GM21576 (cell line): ENCODE measurements around the gene TMED5.
"Not testable (repeated sequence)": the region's sequence is repeated elsewhere in the genome, so short reads cannot be mapped to it uniquely, and the experiment has no call there.

Experiments
- ATAC-seq: cut with Tn5 transposase; IDR thresholded peaks from one replicate; pipeline ENCODE4 v1.9.1; 2021; ENCODE audit warnings: mild to moderate bottlenecking, moderate library complexity; ENCODE audit not compliant: unreplicated experiment

Gene TMED5

DNA sequence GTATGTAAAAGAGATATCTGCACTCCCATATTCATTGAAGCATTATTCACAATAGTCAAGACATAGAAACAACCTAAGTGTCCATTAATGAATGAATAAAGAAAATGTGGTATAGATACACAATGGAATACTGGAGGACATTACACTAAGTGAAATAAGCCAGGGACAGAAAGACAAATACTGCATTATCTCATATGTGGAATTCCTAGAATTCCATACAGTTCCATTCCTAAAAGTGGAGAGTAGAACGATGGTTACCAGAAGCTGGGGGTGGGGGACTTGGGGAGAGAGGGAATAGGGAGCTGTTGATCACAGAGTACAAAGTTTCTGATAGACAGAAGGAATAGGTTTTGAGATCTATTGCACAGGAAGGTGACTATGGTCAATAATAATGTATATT is 7.4 kb downstream of the TMED5 start:
- no peak for ATAC-seq

DNA sequence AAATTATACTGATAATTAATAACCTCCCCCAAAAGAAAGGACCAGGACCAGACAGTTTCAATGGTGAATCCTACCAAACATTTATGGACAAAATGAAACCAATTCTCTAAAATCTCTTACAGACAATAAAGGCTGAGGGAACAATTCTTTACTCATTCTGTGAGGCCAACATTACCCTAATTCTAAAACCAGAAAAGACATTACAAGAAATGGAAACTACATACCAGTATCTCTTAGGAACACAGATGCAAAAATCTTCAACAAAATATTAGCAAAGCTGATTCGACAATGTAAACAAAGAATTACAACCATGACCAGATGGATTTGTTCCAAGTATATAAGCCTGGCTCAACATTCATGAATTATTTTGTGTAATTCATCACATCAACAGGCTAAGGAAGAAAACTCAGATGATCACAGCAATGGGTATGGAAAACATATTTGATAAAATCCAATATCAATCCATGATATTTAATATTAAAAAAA is 8.6 kb downstream of the TMED5 start:
- ATAC-seq, result no peak

DNA sequence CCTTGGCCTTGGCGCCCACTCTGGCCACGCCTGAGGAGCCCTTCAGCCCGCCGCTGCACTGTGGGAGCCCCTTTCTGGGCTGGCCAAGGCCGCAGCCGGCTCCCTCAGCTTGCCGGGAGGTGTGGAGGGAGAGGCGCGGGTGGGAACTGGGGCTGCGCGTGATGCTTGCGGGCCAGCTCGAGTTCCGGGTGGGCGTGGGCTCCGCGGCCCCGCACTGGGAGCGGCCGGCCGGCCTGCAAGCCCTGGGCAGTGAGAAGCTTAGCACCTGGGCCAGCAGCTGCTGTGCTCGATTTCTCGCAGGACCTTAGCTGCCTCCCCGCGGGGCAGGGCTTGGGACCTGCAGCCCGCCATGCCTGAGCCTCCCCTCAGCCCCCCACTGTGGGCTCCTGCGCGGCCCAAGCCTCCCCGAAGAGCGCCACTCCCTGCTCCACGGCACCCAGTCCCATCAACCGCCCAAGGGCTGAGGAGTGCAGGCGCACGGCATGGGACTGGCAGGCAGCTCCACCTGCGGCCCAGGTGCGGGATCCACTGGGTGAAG is 10.0 kb downstream of the TMED5 start:
- not testable (repeated sequence) for ATAC-seq

DNA sequence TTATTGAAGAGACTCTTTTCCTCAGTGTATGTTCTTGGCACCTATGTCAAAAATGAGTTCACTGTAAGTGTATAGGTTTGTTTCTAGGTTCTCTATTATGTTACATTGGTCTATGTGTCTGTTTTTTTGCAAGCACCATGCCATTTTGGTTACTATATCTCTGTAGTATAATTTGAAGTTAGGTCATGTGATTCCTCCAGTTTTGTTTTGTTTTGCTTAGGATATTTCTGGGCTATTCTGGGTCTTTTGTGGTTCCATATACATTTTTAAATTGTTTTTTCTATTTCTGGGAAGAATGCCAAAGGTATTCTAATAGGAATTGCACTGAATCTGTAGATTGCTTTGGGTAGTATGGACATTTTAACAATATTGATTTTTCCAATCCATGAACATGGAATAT is 13.2 kb downstream of the TMED5 start:
- no peak for ATAC-seq

DNA sequence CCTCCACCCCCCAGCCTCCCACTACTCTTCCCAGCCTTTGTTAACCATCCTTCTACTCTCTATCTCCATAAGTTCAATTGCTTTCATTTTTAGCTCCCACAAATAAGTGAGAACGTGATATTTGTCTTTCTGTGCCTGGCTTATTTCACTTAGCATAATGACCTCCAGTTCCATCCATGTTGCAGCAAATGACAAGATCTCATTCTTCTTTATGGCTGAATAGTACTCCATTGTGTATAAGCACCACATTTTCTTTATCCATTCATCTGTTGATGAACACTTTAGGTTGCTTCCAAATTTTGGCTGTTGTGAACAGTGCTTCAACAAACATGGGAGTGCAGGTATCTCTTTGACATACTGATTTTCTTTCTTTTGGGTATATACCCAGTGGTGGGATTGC is 14.3 kb downstream of the TMED5 start:
- ATAC-seq, result not testable (repeated sequence)

DNA sequence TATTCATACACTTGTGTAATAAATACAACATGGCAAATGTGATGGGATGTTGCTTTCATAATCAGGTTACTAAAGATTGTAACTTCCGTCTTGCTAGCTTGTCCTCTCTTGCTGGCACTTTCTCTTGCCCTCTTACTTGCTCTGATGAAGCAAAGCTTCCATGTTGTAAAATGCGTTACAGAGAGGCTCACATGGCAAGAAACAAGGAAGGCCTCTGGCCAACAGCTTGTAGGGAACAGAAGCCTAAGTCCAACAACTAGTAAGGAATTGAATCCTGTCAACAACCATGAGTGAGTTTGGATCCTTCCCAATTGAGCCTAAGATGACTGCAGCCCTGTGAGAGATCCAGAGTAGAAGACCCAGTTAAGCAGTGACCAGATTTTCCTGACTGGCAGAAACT is 15.4 kb downstream of the TMED5 start:
- no peak for ATAC-seq

DNA sequence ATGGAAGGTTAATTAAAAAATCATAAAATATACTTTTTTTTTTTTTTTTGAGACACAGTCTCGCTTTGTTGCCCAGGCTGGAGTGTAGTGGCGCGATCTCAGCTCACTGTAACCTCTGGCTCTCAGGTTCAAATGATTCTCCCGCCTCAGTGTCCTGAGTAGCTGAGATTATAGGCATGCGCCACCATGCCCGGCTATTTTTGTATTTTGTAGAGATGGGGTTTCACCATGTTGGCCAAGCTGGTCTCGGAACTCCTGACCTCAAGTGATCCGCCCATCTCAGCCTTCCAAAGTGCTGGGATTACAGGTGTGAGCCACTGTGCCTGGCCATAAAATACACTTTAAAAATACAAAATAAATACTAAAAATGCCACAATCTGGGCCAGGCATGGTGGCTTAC is 16.9 kb downstream of the TMED5 start:
- not testable (repeated sequence) for ATAC-seq

DNA sequence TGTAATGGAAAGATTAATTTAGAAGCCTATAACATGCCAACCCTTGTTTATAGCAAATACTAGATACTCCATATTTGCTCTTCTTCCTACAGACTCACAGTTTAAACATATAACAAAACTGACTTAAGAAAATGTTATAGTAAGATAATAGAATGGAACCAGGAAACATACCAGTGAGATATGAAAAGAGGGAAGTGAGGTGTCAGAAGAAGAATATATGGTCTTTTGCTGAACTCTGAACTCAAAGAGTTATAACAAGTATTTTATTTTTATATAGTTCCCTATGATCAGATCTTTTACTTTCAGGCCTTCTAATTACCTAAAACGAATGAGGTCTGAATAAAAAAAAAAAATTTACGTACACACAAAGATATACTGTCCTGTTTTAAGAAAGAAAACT is 20.9 kb downstream of the TMED5 start:
- ATAC-seq, result no peak

DNA sequence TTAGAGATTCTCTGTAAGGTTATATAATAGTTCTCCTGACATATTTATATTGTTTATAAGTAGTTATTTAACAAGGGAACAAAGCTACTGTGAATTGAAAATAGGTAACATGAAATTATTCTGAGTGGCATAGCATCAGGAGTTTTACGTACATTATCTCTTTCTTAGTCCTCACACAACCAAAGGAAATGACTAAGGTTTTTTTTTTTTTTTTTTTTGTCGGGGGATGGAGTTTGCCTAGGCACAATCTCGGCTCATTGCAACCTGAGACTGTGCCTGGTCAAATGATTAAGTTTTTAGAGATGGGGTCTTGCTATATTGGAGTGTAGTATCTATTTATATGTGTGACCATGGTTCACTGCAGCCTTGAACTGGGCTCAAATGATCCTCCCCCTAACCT is 24.9 kb downstream of the TMED5 start:
- no peak for ATAC-seq

DNA sequence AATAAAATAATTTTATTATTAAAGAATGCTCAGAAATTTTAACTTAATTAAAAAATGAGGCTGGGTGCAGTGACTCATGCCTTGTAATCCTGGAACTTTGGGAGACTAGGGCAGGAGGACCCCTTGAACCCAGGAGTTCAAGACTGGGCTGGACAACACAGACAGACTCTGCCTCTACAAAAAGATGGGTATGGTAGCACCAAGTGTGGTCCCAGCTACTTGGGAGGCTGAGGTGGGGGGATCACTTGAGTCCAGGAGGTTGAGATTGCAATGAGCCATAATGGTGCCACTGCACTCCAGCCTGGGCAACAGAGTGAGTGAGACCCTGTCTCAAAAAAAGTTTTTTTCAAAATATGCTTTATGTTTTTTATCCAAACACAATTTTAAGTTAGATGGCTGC is 25.3 kb downstream of the TMED5 start:
- ATAC-seq, result no peak

DNA sequence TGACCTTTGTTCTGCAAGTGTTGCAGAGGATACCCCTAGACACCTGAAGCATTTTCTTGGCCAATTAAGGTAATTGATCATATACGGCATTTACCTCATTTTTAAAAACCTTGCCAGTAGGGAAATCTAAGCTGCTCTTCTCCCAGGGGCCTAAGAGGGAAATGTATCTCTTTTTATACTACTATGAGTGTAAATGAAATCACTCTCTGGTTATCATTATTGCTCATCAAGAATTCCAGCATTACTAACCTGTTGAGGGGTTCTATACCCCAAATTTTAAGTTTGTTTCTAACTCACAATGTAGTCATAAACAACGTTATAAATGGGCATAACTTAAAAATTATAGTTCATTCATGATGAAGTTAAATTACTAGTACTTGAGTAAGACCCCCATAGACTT is 27.4 kb downstream of the TMED5 start:
- ATAC-seq, result no peak

DNA sequence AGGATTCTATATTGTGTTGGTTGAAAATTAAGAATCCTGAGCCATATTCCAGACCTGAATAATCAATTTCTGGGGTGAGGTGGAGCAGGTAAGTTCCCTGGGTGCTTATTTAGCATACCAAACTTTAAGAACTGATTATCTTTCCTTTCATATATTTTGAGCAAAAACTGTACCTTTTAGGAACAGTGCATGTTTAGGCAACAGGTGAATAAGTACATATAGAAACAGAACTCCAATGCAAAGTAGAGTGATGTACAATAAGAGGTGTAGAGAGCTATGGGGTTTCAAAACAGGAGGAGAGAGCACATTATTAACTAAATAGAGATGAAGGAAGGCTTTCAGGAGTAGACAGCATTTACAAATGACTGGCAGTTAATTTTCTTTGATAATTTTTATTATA is 28.7 kb downstream of the TMED5 start:
- ATAC-seq, result no peak

DNA sequence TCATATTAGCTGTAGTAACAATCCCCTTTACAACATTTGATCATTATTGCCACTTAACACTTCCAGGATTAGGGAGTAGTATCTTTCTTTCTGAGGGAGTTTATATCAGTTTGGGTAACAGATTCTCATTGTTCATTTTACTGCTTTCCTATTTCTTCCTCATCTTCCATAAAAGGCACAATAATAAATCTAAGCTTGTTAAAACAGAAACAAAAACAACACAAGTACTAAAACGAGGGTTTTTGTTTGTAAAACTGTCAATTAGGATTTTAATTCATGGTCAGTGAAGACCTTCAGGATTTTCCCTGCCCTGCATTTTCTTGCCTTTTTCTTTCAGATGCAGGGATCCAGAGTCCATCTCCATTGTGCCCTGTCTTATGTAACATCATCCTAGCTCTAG is 29.5 kb downstream of the TMED5 start:
- ATAC-seq, result no peak

DNA sequence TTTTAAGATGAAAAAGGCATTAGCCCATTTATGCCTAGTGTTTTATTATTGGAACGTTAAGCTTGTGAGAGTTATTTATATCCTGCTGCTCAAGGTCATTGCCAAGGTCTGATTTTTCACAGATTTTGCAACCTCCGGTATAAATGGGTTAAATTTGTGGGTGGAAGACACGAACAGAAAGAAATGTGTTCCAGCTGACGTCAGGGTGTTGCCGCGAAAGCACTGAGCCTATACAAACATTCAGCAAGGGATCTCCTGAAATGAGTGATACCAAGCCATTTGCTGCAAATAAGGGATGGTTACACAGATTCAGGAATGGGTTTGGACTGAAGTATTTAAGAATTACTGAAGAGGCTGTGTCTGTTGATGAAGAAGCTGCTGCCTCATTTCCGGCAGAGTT is 32.2 kb downstream of the TMED5 start:
- ATAC-seq, result no peak

DNA sequence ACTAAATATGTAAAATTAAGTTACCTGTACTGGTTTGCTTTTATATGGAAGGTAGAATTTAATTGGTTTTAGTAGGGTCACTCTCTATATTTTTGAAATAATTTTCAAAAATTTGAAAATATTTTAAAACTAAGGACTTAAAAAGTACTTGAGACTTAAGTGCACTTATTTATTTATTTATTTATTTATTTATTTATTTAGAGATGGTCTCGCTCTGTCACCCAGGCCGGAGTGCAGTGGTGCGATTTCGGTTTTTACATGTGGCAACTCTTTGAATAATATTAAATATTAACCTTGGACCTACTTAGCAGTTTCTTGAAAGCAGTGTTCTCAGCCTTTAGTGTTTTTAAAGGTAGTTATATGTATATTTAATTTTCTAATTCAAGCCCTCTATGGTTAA is 36.4 kb downstream of the TMED5 start:
- ATAC-seq, result no peak

DNA sequence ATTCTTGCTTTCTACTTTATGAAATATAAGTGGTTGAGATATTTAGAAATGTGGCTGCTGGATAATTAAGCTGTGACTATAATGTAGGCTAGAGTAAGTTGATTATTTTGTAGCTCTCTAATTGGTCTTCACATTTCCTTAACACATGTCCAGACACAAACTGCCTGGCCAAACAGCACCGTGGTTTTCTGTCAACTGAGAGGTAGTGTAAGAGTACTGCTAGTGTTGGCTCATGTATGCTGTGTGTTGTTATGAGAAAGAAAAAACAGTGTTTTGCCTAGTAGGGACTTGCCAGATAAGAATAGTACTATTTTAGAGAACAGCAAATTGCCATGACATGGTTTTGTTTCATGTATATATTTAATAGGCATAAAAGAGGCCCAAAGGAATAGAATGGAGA is 37.1 kb downstream of the TMED5 start:
- ATAC-seq, result no peak

DNA sequence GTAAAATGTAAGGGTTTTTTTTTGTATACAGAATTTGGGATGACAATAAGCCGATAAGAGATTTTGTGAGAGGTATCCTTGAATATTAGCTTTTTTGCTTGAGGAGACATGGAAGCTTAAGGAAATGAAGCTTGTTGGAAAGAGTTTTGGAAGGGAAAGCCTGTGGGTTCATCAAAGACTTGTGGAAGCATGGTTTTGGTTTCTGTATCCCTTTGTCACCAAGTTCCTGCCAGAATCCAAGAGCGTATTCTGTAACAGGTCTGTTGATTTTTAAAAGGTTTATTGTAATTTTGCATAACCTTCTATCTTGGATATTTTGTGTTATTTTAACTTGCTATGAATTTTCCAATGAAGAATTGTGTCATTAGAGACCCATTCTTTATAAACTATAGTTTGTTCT is 38.1 kb downstream of the TMED5 start:
- no peak for ATAC-seq

DNA sequence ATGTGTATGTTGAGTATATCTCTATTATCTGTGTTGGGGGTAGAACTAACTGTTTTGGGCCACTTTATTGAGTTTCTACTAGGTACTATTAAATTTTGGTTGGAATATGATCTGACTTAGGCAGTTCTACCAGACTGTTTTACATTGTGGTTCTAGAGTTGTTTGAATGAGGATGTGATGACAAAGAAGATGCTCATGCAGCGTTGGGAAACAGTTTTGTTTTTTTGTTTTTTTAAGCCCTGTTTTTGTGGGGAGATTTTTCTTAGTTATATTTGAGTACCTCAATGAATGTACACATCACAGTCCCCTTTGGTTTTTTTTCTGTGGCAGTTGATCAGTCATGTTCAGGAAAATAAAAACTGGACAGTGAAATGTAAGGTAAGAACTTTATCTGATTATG is 40.1 kb downstream of the TMED5 start:
- ATAC-seq, result no peak

DNA sequence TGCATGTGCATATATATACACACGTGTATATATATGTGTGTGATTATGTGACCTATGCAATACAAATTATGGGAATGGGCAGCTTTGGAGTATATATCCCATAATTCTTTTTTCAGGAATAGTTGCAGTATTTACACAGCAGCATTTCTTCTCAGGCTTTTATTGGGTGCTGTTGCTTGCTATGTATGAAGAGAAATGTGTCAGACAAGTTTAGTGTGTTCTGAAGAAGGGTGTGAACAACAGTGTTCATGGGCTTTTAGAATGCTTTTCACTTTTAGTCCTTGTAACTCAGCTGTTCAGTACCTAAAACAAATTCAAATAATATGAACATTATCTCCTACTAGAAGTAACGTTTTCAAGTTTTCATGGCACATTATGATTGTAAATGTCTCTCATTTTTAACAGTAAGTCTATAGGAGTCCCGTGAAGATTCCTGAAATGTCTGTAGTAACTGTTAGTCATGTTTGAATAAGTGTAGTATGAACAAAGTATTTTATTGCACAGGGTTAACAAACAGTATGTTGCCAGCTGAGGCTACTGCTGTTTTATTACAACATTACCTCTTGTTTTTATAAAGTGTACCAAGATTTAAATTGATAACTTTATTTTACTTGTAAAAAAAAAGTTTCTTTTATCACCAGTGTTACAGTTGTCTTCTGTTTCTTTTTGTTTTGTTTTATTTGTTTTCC is 42.5 kb downstream of the TMED5 start:
- no peak for ATAC-seq

DNA sequence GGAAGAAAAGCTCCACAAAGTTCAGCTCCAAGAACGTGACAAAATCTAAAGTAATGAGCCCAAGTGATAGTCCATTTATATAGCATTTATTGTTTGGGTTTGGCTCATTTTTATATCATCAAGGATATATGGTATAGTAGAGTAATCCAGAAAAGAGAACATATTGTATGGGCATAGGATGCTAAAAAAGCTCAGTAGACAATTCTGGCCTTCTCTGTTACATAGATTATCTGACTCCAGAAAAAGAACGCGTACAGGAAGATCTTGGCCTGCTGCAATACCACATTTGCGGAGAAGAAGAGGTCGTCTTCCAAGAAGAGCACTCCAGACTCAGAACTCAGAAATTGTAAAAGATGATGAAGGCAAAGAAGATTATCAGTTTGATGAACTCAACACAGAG is 43.8 kb downstream of the TMED5 start:
- ATAC-seq, result no peak

DNA sequence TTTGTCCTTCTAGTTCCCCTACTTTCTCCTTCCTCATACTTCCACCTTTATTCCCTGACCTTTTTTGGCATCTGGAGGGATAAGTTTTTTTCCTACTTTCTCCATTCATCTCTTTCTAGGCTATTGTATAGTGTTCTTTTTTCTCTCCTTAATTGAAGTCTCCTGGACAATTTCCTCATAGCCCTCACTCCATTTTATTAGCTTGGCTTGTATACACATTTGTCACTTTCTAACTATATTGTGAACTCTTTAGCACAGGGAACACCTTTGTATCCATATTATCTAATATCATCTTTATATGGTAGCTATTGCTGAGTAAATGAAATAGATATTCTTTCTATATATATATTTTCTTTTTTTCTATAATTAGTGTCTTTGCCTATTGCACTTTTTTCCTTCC is 47.6 kb downstream of the TMED5 start:
- no peak for ATAC-seq

DNA sequence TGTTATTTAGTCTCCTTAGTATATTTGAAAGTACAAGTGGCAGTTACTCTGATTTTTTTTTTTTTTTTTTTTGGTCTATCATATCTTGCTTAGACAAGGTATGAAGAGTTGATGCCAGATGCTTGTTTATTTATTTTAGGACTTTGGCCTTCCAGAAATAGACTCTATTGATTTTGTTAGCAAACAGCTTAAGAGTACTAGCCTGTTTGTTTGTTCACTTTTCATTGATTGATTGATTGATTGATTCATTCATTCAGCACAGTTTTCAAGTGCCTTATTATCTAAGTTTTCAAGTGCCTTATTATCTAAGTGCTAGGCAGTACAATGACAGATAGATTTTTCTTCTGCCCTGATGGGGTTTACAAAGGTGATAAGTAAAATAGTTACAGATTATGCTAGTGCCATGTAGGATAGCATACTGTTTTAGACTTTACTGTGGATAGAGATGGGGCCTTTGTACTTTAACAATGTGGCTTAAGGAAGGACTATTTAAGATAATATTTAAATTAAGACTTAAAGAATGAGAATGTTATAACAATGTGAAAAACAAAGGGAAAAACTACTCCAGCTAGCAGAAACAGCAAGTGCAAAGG is 50.6 kb downstream of the TMED5 start:
- no peak for ATAC-seq
